Transverse colon (tissue), 4 donors: ENCODE data around the gene PDZD2.

ENCODE experiments used
- CTCF ChIP-seq, 5 experiments: fragments of 200-600 bp in 3 of 5; fragments of 450-650 bp in 2 of 5; sonication (generic) in 3 of 5; IDR thresholded peaks; 1 replicate in 2 of 5; 2 replicates in 3 of 5; pipeline ENCODE4 v1.5.1; 2016 to 2017; ENCODE audit warnings: antibody characterized with exemption in 5 of 5, inconsistent platforms in 3 of 5, mild to moderate bottlenecking in 2 of 5, moderate library complexity in 1 of 5
- POLR2AphosphoS5 ChIP-seq, 3 donors: sonication (generic); formaldehyde crosslinking; IDR thresholded peaks; one replicate each; pipeline ENCODE4 v1.6.1; 2016; ENCODE audit warnings: antibody characterized with exemption in 3 of 3

GRCh38 chr5:31708089-31708488 is 69.2 kb downstream of the PDZD2 start:
- TF ChIP-seq CTCF (IDR thresholded peaks at IDR 0.05) (no peak), POLR2AphosphoS5 (IDR thresholded peaks at IDR 0.05) (no peak)
